ENCODE data around the gene BICD1.

- TF ChIP-seq, protein P1, sequence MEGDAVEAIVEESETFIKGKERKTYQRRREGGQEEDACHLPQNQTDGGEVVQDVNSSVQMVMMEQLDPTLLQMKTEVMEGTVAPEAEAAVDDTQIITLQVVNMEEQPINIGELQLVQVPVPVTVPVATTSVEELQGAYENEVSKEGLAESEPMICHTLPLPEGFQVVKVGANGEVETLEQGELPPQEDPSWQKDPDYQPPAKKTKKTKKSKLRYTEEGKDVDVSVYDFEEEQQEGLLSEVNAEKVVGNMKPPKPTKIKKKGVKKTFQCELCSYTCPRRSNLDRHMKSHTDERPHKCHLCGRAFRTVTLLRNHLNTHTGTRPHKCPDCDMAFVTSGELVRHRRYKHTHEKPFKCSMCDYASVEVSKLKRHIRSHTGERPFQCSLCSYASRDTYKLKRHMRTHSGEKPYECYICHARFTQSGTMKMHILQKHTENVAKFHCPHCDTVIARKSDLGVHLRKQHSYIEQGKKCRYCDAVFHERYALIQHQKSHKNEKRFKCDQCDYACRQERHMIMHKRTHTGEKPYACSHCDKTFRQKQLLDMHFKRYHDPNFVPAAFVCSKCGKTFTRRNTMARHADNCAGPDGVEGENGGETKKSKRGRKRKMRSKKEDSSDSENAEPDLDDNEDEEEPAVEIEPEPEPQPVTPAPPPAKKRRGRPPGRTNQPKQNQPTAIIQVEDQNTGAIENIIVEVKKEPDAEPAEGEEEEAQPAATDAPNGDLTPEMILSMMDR (conservative IDR thresholded peaks at IDR 0.05 in 1 of 2, IDR thresholded peaks at IDR 0.05 in 1 of 2; ENCODE audit: low read depth in 1 of 2, low read length in 2 of 2): peak in 1 of 2 donors; percentile 25
- peak; percentile 82 for TF ChIP-seq EZH2 (IDR thresholded peaks at IDR 0.05; ENCODE audit: low read length, missing control alignments)
Measured at GRCh38 chr12:32399370-32400113, 292.9 kb downstream of the BICD1 start, which contains the start of gene FGD4.
